Endodermal cell (in vitro differentiated cells): ENCODE results near the gene MYF5. TPM values are rescaled to one million over a fixed set of nuclear protein-coding genes. Genes with fewer than 3 reads are reported as not detected.
A peak's percentile ranks its signal among the peaks of the same experiment; 100 is the strongest.

Experiments
- DNase-seq: peaks from one replicate; pipeline ENCODE4 v3.0.0-alpha.2; 2017
- H3K27ac ChIP-seq: 2 replicates; pipeline ENCODE4 v1.5.1; 2013; ENCODE audit warnings: mild to moderate bottlenecking, low read depth, low read length, moderate library complexity
- H3K27me3 ChIP-seq: 2 replicates; pipeline ENCODE4 v1.6.1; 2013; ENCODE audit warnings: mild to moderate bottlenecking, low read length, moderate library complexity; ENCODE audit not compliant: insufficient read depth, control insufficient read depth, poor library complexity, severe bottlenecking
- H3K36me3 ChIP-seq: 2 replicates; pipeline ENCODE4 v1.7.0; 2013; ENCODE audit warnings: mild to moderate bottlenecking, low read length, moderate library complexity; ENCODE audit not compliant: control insufficient read depth, insufficient read depth
- H3K4me1 ChIP-seq: one replicate; pipeline ENCODE4 v1.7.0; 2013; ENCODE audit warnings: low read length; ENCODE audit not compliant: control insufficient read depth, insufficient read depth
- H3K4me3 ChIP-seq: 2 replicates; pipeline ENCODE4 v1.5.1; 2013; ENCODE audit warnings: mild to moderate bottlenecking, low read length, moderate library complexity
- H3K9ac ChIP-seq: 2 replicates; pipeline ENCODE4 v1.6.1; 2013; ENCODE audit warnings: mild to moderate bottlenecking, low read length, moderate library complexity; ENCODE audit not compliant: poor library complexity, severe bottlenecking; ENCODE audit errors: extremely low read depth
- H3K9me3 ChIP-seq: 2 replicates; pipeline ENCODE4 v1.6.1; 2013; ENCODE audit warnings: mild to moderate bottlenecking, low read length, moderate library complexity; ENCODE audit not compliant: control insufficient read depth
- H3K27ac Mint-ChIP-seq: 2 replicates; pipeline ENCODE4 v1.8.0; 2020; ENCODE audit warnings: mixed read lengths
- H3K27me3 Mint-ChIP-seq: 2 replicates; pipeline ENCODE4 v1.8.0; 2021; ENCODE audit warnings: mild to moderate bottlenecking, mixed read lengths; ENCODE audit not compliant: insufficient read depth
- H3K36me3 Mint-ChIP-seq: 2 replicates; pipeline ENCODE4 v1.8.0; 2020; ENCODE audit warnings: low read depth, mixed read lengths
- H3K4me1 Mint-ChIP-seq: 2 replicates; pipeline ENCODE4 v1.8.0; 2020; ENCODE audit warnings: mixed read lengths
- H3K4me3 Mint-ChIP-seq: 2 replicates; pipeline ENCODE4 v1.8.0; 2020; ENCODE audit warnings: mild to moderate bottlenecking, moderate library complexity, mixed read lengths
- H3K9me3 Mint-ChIP-seq: 2 replicates; pipeline ENCODE4 v1.8.0; 2020; ENCODE audit warnings: mild to moderate bottlenecking, mixed read lengths
- CTCF ChIP-seq: fragments of 200-600 bp; sonication (generic); conservative IDR thresholded peaks from 2 replicates; pipeline ENCODE4 v1.5.0; 2021; ENCODE audit warnings: antibody characterized with exemption, mild to moderate bottlenecking
- WGBS, 2 experiments: methylation state at CpG; one replicate each; pipeline versions ENCODE4 v1.1.5 to v1.1.7; 2013; ENCODE audit warnings: missing lambda C conversion rate in 2 of 2, mixed read lengths in 1 of 2; ENCODE audit not compliant: insufficient coverage in 1 of 2, insufficient read length in 1 of 2; 5-methylcytosine and 5-hydroxymethylcytosine counted together
- total RNA-seq, 2 donors: library from RNA; stranded (reverse); fragmentation: NEBNext Ultra II Directional in 1 of 2; extraction: Animal tissue kit (Norgen Biotek cat#: 25700) in 1 of 2; gene quantifications; 2 replicates in 1 of 2; 3 replicates in 1 of 2; pipeline ENCODE4 v1.2.1, GENCODE V29; 2021

The MYF5 gene
- total RNA-seq, 2 donors from 2014 or later: not detected

GRCh38 chr12:80756875-80757274 is 40.2 kb downstream of the MYF5 start:
- Mint-ChIP-seq H3K27ac (no peak overlapping the region), H3K36me3 (peaks cover 1% of the 10 kb centered on the region), H3K4me1 (peaks cover 5% of the 10 kb centered on the region), H3K27me3 (no peaks in the 10 kb centered on the region), H3K9me3 (no peaks in the 10 kb centered on the region), H3K4me3 (no peak overlapping the region)
- H3K9ac ChIP-seq: no peak overlapping the region
- no peak overlapping the region for H3K27ac ChIP-seq
- no peak for DNase-seq
- no peaks in the 10 kb centered on the region for H3K9me3 ChIP-seq
- H3K27me3 ChIP-seq: no peaks in the 10 kb centered on the region
- no peaks in the 10 kb centered on the region for H3K4me1 ChIP-seq
- no CpG with 5 or more reads among the region's 1 CpG for WGBS, 2 experiments
- H3K4me3 ChIP-seq: no peak overlapping the region
- no peak for TF ChIP-seq CTCF
- H3K36me3 ChIP-seq: no peaks in the 10 kb centered on the region

- Histone ChIP-seq H3K27me3 (no peaks in the 10 kb centered on the region), H3K9me3 (no peaks in the 10 kb centered on the region), H3K27ac (no peak overlapping the region), H3K4me3 (no peak overlapping the region), H3K4me1 (no peaks in the 10 kb centered on the region), H3K36me3 (no peaks in the 10 kb centered on the region), H3K9ac (no peak overlapping the region)
- no peak overlapping the region for H3K27ac Mint-ChIP-seq
- DNase-seq: no peak
- H3K4me1 Mint-ChIP-seq: peaks cover 20% of the 10 kb centered on the region
- H3K4me3 Mint-ChIP-seq: no peak overlapping the region
- H3K36me3 Mint-ChIP-seq: no peaks in the 10 kb centered on the region
- TF ChIP-seq CTCF: no peak
- H3K9me3 Mint-ChIP-seq: no peaks in the 10 kb centered on the region
- no peaks in the 10 kb centered on the region for H3K27me3 Mint-ChIP-seq
- WGBS, 2 experiments: 89 to 94% methylated on average over 4 to 5 of the region's 5 CpGs
These were observed 45.1 kb downstream of the MYF5 start for GRCh38 chr12:80761838-80762237.

- no peaks in the 10 kb centered on the region for H3K36me3 Mint-ChIP-seq
- DNase-seq: peak; percentile 68
These were observed 47.2 kb downstream of the MYF5 start for GRCh38 chr12:80763874-80764273.

More at GRCh38 chr12:80763874-80764273, 47.2 kb downstream of the MYF5 start:
- H3K4me3 Mint-ChIP-seq: no peak overlapping the region
- H3K4me1 Mint-ChIP-seq: peaks cover 26% of the 10 kb centered on the region
- Histone ChIP-seq H3K4me1 (no peaks in the 10 kb centered on the region), H3K27me3 (no peaks in the 10 kb centered on the region), H3K36me3 (no peaks in the 10 kb centered on the region), H3K9ac (no peak overlapping the region), H3K27ac (no peak overlapping the region), H3K9me3 (no peaks in the 10 kb centered on the region), H3K4me3 (no peak overlapping the region)
- no peaks in the 10 kb centered on the region for H3K9me3 Mint-ChIP-seq
- no peak overlapping the region for H3K27ac Mint-ChIP-seq
- H3K27me3 Mint-ChIP-seq: no peaks in the 10 kb centered on the region
- peak; percentile 85 for TF ChIP-seq CTCF
- 0 to 11% methylated on average over 1 to 3 of the region's 4 CpGs for WGBS, 2 experiments
